GM23338 (cell line): ENCODE results near the gene NRP1.

Experiments
- CREB1 ChIP-seq: fragments of 250-450 bp; sonication (Bioruptor Pico); IDR thresholded peaks from 2 replicates; pipeline ENCODE4 v1.5.0; 2020; ENCODE audit warnings: low read depth, mild to moderate bottlenecking, moderate library complexity
- EZH2 ChIP-seq: fragments of 200-600 bp; sonication (generic); IDR thresholded peaks from one replicate; pipeline ENCODE4 v1.8.0; 2017; ENCODE audit warnings: antibody characterized with exemption, mild to moderate bottlenecking, low read depth; ENCODE audit not compliant: unreplicated experiment
- EZH2phosphoT487 ChIP-seq: fragments of 200-600 bp; sonication (generic); IDR thresholded peaks from one replicate; pipeline ENCODE4 v1.8.1; 2018; ENCODE audit warnings: antibody characterized with exemption; ENCODE audit not compliant: unreplicated experiment
- JUNB ChIP-seq: IDR thresholded peaks from one replicate; pipeline ENCODE4 v1.6.1; 2016; ENCODE audit warnings: antibody characterized with exemption; ENCODE audit not compliant: unreplicated experiment
- POLR2AphosphoS5 ChIP-seq: IDR thresholded peaks from 2 replicates; pipeline ENCODE4 v1.6.1; 2016; ENCODE audit warnings: antibody characterized with exemption, low read depth
- TF ChIP-seq, protein P1 (sequence below), 2 experiments: fragments of 200-600 bp in 1 of 2; sonication (generic) in 1 of 2; conservative IDR thresholded peaks; 2 replicates each; pipeline versions ENCODE4 v1.5.1 to v1.6.1; 2016 to 2017; ENCODE audit warnings: antibody characterized with exemption in 2 of 2, low read depth in 2 of 2, mild to moderate bottlenecking in 2 of 2, moderate library complexity in 1 of 2
- TF ChIP-seq, protein P2 (sequence below): IDR thresholded peaks from one replicate; pipeline ENCODE4 v1.6.1; 2018; ENCODE audit warnings: antibody characterized with exemption; ENCODE audit not compliant: unreplicated experiment
- TF ChIP-seq, protein P3 (sequence below): fragments of 250-450 bp; sonication (Bioruptor Pico); IDR thresholded peaks from 2 replicates; pipeline ENCODE4 v1.5.0; 2020; ENCODE audit warnings: mild to moderate bottlenecking, moderate library complexity

DNA sequence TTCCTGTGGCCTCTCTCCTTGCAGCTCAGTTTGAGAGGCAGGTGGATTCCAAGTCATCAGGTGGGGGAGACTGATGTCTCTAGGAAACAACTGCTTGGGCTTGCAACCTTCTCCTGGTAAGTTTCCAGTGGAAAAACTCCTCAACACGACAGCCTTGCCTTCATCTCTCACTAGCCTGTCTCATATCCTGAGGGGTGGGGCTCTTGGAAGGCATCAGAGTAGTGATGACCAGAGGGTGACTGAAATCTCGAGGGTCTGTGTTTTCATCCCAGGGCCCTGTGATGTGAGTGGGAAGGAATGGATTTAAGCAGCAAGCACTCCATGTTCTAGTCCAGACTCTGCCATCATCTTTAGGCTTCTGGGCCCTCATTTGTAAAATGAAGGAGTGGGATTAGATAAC lies 107.0 kb downstream of the NRP1 start:
- TF ChIP-seq POLR2AphosphoS5 (no peak), CREB1 (CRISPR knock-in tag) (no peak), EZH2 (no peak), EZH2phosphoT487 (no peak), JUNB (no peak)
- TF ChIP-seq, protein P1, sequence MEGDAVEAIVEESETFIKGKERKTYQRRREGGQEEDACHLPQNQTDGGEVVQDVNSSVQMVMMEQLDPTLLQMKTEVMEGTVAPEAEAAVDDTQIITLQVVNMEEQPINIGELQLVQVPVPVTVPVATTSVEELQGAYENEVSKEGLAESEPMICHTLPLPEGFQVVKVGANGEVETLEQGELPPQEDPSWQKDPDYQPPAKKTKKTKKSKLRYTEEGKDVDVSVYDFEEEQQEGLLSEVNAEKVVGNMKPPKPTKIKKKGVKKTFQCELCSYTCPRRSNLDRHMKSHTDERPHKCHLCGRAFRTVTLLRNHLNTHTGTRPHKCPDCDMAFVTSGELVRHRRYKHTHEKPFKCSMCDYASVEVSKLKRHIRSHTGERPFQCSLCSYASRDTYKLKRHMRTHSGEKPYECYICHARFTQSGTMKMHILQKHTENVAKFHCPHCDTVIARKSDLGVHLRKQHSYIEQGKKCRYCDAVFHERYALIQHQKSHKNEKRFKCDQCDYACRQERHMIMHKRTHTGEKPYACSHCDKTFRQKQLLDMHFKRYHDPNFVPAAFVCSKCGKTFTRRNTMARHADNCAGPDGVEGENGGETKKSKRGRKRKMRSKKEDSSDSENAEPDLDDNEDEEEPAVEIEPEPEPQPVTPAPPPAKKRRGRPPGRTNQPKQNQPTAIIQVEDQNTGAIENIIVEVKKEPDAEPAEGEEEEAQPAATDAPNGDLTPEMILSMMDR (conservative IDR thresholded peaks at IDR 0.05; ENCODE audit: low read depth in 2 of 2): no peak
- TF ChIP-seq, protein P2, sequence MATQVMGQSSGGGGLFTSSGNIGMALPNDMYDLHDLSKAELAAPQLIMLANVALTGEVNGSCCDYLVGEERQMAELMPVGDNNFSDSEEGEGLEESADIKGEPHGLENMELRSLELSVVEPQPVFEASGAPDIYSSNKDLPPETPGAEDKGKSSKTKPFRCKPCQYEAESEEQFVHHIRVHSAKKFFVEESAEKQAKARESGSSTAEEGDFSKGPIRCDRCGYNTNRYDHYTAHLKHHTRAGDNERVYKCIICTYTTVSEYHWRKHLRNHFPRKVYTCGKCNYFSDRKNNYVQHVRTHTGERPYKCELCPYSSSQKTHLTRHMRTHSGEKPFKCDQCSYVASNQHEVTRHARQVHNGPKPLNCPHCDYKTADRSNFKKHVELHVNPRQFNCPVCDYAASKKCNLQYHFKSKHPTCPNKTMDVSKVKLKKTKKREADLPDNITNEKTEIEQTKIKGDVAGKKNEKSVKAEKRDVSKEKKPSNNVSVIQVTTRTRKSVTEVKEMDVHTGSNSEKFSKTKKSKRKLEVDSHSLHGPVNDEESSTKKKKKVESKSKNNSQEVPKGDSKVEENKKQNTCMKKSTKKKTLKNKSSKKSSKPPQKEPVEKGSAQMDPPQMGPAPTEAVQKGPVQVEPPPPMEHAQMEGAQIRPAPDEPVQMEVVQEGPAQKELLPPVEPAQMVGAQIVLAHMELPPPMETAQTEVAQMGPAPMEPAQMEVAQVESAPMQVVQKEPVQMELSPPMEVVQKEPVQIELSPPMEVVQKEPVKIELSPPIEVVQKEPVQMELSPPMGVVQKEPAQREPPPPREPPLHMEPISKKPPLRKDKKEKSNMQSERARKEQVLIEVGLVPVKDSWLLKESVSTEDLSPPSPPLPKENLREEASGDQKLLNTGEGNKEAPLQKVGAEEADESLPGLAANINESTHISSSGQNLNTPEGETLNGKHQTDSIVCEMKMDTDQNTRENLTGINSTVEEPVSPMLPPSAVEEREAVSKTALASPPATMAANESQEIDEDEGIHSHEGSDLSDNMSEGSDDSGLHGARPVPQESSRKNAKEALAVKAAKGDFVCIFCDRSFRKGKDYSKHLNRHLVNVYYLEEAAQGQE: no peak
- TF ChIP-seq, protein P3, sequence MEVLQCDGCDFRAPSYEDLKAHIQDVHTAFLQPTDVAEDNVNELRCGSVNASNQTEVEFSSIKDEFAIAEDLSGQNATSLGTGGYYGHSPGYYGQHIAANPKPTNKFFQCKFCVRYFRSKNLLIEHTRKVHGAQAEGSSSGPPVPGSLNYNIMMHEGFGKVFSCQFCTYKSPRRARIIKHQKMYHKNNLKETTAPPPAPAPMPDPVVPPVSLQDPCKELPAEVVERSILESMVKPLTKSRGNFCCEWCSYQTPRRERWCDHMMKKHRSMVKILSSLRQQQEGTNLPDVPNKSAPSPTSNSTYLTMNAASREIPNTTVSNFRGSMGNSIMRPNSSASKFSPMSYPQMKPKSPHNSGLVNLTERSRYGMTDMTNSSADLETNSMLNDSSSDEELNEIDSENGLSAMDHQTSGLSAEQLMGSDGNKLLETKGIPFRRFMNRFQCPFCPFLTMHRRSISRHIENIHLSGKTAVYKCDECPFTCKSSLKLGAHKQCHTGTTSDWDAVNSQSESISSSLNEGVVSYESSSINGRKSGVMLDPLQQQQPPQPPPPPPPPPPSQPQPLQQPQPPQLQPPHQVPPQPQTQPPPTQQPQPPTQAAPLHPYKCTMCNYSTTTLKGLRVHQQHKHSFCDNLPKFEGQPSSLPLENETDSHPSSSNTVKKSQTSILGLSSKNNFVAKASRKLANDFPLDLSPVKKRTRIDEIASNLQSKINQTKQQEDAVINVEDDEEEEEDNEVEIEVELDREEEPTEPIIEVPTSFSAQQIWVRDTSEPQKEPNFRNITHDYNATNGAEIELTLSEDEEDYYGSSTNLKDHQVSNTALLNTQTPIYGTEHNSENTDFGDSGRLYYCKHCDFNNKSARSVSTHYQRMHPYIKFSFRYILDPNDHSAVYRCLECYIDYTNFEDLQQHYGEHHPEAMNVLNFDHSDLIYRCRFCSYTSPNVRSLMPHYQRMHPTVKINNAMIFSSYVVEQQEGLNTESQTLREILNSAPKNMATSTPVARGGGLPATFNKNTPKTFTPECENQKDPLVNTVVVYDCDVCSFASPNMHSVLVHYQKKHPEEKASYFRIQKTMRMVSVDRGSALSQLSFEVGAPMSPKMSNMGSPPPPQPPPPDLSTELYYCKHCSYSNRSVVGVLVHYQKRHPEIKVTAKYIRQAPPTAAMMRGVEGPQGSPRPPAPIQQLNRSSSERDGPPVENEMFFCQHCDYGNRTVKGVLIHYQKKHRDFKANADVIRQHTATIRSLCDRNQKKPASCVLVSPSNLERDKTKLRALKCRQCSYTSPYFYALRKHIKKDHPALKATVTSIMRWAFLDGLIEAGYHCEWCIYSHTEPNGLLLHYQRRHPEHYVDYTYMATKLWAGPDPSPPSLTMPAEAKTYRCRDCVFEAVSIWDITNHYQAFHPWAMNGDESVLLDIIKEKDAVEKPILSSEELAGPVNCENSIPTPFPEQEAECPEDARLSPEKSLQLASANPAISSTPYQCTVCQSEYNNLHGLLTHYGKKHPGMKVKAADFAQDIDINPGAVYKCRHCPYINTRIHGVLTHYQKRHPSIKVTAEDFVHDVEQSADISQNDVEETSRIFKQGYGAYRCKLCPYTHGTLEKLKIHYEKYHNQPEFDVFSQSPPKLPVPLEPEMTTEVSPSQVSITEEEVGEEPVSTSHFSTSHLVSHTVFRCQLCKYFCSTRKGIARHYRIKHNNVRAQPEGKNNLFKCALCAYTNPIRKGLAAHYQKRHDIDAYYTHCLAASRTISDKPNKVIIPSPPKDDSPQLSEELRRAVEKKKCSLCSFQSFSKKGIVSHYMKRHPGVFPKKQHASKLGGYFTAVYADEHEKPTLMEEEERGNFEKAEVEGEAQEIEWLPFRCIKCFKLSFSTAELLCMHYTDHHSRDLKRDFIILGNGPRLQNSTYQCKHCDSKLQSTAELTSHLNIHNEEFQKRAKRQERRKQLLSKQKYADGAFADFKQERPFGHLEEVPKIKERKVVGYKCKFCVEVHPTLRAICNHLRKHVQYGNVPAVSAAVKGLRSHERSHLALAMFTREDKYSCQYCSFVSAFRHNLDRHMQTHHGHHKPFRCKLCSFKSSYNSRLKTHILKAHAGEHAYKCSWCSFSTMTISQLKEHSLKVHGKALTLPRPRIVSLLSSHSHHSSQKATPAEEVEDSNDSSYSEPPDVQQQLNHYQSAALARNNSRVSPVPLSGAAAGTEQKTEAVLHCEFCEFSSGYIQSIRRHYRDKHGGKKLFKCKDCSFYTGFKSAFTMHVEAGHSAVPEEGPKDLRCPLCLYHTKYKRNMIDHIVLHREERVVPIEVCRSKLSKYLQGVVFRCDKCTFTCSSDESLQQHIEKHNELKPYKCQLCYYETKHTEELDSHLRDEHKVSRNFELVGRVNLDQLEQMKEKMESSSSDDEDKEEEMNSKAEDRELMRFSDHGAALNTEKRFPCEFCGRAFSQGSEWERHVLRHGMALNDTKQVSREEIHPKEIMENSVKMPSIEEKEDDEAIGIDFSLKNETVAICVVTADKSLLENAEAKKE (CRISPR knock-in tag): no peak
